GM13977 (cell line): ENCODE data around the gene EIF1.

Experiments
- DNase-seq: peaks from one replicate; pipeline ENCODE4 v3.0.0; 2012; ENCODE audit warnings: low spot score
- in situ Hi-C: fragments of 300-500 bp; cut with MboI; formaldehyde crosslinking; loops from one replicate; pipeline ENCODE4 v1.12.0; 2022; ENCODE audit warnings: low sequenced_read_pairs, low pct_unique_long_range_greater_than_20kb, mixed read lengths, inconsistent platforms; ENCODE audit not compliant: unreplicated experiment
- TF ChIP-seq, protein P1 (sequence below): IDR thresholded peaks from 2 replicates; pipeline ENCODE4 v1.5.1; 2012; ENCODE audit warnings: mild to moderate bottlenecking, control low read depth; ENCODE audit not compliant: insufficient read depth; ENCODE audit errors: extremely low read depth, missing control alignments

EIF1 gene

DNA sequence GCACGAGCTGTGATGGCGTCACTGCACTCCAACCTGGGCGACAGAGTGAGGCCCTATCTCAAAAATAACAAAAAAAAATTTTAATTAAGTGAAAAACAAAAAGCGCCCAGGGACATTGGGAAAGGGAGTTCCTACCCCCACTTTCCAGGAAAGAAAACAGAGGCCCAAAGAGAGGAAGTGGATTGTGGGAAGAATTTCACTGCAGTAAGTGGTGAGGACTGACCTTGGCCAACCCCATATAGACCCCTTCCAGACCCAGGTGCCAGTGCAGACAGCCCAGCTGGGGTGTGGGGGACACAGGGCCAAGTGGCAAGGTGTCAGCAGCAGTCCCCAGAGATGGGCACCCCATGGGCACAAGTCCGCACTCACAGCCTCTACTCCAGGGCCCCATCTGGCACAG, 35.3 kb upstream of the EIF1 start:
- TF ChIP-seq, protein P1, sequence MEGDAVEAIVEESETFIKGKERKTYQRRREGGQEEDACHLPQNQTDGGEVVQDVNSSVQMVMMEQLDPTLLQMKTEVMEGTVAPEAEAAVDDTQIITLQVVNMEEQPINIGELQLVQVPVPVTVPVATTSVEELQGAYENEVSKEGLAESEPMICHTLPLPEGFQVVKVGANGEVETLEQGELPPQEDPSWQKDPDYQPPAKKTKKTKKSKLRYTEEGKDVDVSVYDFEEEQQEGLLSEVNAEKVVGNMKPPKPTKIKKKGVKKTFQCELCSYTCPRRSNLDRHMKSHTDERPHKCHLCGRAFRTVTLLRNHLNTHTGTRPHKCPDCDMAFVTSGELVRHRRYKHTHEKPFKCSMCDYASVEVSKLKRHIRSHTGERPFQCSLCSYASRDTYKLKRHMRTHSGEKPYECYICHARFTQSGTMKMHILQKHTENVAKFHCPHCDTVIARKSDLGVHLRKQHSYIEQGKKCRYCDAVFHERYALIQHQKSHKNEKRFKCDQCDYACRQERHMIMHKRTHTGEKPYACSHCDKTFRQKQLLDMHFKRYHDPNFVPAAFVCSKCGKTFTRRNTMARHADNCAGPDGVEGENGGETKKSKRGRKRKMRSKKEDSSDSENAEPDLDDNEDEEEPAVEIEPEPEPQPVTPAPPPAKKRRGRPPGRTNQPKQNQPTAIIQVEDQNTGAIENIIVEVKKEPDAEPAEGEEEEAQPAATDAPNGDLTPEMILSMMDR = no peak
- in situ Hi-C loops = loop anchor here (25.0 kb wide), 1 partner anchor 741 kb away; no protein-coding TSS in a partner anchor
- DNase-seq = no peak

DNA sequence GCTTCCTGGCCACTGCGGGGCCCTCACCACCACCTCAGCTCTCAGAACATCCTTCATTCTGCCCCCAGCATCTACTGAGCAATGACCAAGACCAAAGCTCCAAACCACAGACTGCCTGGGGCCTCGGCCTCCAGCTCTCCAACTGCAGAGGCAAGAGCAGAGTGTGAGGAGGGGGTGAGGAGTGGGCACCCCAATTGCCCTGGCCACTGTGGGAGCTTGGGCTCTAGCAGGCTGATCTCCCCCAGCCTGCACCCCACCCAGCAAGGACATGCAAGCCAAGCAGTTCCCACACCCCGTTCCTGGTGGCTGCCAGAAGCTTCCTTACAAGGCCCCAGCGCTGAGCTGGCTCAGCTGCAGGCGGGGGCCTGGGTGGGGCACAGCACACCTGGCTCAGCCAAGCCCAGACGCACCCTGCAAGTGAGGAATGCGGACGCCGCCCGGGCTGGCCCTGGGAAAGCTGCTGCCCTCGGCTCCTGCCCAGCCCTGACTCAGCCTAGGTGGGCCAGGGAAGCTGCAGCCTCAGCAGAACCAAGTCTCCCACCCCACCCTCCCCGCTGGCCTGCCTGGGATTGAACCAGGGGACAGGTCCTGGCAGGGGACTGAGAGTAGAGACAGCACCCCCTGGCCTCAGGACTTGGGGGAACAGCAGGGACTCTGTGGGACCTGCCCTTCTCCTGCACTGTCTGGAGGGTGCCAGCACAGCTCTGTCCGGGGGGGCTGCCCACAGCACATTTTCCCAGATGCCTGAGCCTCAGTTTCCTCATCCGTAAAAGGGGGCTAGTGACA, 34.6 kb upstream of the EIF1 start:
- no peak for DNase-seq
- TF ChIP-seq, protein P1 = no peak
- in situ Hi-C loops = loop anchor here (25.0 kb wide), 1 partner anchor 742 kb away; no protein-coding TSS in a partner anchor

DNA sequence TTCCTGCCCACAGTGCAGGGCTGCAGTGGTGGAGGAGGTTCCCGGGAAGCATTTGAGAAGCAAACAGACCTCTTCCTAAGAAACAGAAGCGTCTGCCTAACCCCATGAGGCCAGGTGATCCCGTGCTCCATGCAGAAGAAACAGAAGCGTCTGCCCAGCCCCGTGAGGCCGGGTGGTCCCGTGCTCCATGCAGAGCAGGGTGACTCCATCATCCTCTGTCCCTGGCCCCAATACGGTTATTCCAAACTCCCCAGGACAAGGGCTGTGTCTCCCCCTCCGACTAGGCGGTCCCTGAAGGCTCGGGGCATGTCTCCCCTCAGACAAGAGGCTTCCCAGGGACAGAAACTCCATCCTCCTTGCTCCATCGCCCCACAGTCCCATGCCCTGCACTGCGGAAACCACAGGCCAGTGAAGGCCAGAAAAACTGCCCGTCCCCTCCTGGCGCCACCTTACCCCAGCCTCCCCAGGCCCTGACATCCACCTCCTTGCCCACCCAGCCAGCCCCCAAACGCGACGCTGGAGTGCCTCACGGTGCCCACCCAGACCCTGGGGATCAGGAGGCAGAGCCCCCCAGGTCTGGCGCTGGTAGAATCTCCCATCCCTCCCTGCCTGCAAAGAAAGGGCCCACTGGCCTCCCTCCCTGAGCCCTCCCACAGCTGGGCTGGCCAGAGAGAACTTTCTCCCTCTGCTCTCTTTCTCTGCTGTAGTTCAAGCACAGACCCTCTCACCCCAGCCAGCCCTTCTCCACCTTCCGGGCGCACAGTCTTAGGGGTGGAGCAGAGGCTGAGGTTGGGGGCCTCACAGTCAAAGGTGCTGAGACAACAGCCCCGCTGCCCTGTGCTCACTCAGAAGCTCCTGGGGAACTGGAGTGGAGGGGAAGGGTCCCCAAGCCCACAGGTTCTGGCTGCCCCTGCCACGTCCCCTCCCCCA, 33.7 kb upstream of the EIF1 start:
- in situ Hi-C loops = loop anchor here (25.0 kb wide), 1 partner anchor 743 kb away; no protein-coding TSS in a partner anchor
- TF ChIP-seq, protein P1 = no peak
- no peak for DNase-seq

DNA sequence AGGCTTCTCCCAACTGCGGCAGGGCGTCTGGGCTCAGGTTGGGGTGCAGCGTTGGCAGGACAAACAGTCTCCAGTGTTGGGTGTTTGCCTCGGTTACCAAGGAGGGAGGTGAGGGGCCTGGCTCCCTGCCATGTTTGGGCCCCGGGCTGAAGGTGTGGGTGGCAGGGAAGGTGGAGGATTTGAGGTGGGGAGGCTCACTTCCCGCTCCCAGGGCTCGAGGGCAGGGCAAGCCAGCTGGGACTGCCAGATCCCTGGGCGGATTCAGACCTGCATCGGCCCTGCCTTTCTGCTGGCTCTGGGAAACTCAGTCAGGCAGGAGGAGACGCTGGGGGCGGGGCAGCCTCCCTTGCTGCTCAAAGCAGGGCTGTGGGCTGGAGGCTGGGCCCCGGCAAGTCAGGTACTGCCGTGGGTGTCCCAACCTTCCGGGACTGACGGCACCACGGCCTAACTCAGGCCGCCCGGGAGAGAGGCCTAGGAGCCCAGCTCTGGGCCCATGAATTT, 33.0 kb upstream of the EIF1 start:
- DNase-seq = no peak
- in situ Hi-C loops = loop anchor here (25.0 kb wide), 1 partner anchor 743 kb away; no protein-coding TSS in a partner anchor
- TF ChIP-seq, protein P1 = no peak

DNA sequence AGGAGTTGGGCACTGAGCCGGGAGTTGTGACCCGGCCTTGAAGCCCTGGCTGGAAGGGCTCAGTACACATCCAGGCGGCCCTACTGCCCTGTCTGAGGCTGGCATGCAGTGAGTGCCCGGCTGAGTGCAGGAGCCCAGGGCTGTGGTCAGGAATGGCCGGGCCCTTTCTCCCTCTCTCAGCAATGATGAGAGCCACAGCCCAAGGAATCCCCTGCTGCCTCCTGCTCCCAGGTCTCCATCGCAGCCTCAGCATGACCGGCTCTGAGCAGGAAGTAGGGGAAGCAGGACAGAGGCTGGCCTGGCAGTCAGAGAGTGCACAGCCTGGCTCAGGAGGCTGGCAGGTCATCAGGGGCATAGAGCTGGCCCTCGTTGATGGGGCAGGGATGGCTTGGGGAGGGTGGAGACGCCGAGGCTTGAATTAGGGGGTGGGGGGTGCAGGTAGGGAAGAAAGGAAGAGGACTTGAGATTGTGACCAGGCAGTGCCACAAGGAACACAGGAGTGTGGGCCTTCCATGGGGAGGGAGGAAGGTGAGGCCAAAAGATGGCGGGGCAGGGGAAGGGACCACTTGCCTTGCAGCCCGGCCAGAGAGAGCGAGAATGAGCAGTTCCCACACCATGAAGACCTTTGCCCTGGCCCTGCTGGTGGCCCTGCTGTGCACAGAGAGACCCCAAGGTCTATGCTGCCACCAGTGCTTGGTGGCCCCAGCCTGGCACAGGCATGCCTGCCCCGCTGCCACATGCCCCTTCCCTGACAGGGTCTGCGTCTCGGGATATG, 32.2 kb upstream of the EIF1 start:
- in situ Hi-C loops = loop anchor here (25.0 kb wide), 1 partner anchor 744 kb away; no protein-coding TSS in a partner anchor
- TF ChIP-seq, protein P1 = no peak

DNA sequence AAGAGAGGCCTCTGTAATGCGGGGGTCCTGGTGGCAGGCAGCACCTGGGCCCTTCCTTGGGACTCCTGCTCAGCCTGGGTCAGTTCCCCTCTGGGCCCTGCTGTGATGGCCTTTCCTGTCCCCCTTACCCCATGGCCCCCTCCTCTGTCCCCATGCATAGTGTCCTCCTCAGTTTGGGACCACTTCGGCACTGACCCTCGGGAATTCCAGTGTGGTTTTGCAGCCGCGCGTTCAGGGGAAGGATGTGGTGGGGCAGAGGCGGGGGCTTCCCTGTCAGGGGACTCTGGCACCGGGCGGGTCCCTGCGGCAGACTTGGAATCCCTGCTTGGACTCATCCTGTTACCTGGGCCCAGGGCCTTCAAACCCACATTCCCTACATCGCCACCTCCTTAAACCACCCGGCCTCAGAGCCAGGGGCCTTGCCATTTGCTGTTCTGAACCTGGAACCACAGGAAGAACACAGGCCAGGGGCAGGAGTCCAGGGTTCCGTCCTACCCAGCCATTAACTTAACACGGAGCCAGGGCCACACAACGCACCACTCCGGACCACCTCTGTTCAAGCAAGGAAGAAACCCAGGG, 31.4 kb upstream of the EIF1 start:
- in situ Hi-C loops = loop anchor here (25.0 kb wide), 1 partner anchor 745 kb away; no protein-coding TSS in a partner anchor
- no peak for DNase-seq
- TF ChIP-seq, protein P1 = no peak

More for the DNA sequence above, 32.2 kb upstream of the EIF1 start:
- no peak for DNase-seq
